Measurements from ENCODE around the gene FBXL16.
A peak's percentile ranks its signal among the peaks of the same experiment; 100 is the strongest.

Gene FBXL16

GRCh38 chr16:648781-649589 lies 56.6 kb downstream of the FBXL16 start, which contains the start of gene WDR90:
Gene WDR90 (plus strand): TSS chr16:649365. CDS start chr16:649417, 52 bp downstream.
- DNase-seq (ENCODE audit: low read depth), result peak; percentile 90
- TF ChIP-seq POLR2A (IDR thresholded peaks at IDR 0.05; ENCODE audit: extremely low read depth, insufficient read length) (peak; percentile 39), MYC (IDR thresholded peaks at IDR 0.05; ENCODE audit: low read depth, low read length) (peak; percentile 87), MAX (IDR thresholded peaks at IDR 0.05; ENCODE audit: low read depth, low read length) (peak; percentile 98), CTCF (IDR thresholded peaks at IDR 0.05; ENCODE audit: low read depth, low read length) (no peak)
- peak within 1 kb of the TSS; percentile 40 for H3K4me3 ChIP-seq (ENCODE audit: low read depth, low read length)

DNA sequence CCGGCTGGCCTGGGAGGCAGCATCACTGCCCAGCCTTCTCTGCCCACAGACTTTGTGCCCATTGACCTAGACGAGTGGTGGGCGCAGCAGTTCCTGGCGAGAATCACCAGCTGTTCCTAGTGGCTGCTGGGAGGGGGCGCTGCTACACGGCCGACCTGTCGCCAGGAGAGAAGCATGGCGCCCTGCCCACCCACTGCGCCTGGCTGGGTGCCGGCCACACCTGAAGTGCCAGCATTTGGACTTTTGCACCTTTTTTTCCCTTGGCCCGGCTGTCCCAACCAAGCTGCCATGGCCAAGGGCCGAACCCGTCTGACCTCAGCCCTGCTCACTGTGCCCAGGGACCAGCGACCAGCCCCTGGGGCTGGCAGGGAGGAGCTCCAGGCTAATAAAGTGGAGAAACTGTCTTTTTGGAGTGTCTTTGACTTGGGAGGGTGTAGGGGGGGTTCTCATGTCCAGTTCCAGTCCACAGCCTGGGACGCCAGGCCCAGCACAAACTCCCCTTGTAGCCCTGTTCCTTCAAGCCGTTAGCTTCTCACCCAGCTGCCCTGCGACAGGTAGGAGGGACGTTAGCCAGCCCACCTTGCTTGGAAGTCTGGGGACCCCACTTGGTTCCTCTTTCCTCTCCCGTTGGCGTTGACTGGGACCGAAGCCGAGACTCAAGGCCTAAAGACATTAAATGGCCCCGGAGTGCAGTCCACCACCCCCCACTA lies 57.4 kb downstream of the FBXL16 start:
- TF ChIP-seq MAX (IDR thresholded peaks at IDR 0.05; ENCODE audit: low read depth, low read length) (no peak), CTCF (IDR thresholded peaks at IDR 0.05; ENCODE audit: low read depth, low read length) (peak; percentile 18)
- H3K4me3 ChIP-seq (ENCODE audit: low read depth, low read length), result no peak overlapping the region
- DNase-seq (ENCODE audit: low read depth), result peak; percentile 34

- no peak overlapping the region for H3K4me3 ChIP-seq (ENCODE audit: low read depth, low read length)
- DNase-seq (ENCODE audit: low read depth), result no peak
- no peak for TF ChIP-seq MYC (IDR thresholded peaks at IDR 0.05; ENCODE audit: low read depth, low read length)
- no peak for TF ChIP-seq POLR2A (IDR thresholded peaks at IDR 0.05; ENCODE audit: extremely low read depth, insufficient read length)
- TF ChIP-seq CTCF (IDR thresholded peaks at IDR 0.05; ENCODE audit: low read depth, low read length), result no peak
- TF ChIP-seq MAX (IDR thresholded peaks at IDR 0.05; ENCODE audit: low read depth, low read length), result no peak
Observed at GRCh38 chr16:647173-647902, 58.3 kb downstream of the FBXL16 start.

DNA sequence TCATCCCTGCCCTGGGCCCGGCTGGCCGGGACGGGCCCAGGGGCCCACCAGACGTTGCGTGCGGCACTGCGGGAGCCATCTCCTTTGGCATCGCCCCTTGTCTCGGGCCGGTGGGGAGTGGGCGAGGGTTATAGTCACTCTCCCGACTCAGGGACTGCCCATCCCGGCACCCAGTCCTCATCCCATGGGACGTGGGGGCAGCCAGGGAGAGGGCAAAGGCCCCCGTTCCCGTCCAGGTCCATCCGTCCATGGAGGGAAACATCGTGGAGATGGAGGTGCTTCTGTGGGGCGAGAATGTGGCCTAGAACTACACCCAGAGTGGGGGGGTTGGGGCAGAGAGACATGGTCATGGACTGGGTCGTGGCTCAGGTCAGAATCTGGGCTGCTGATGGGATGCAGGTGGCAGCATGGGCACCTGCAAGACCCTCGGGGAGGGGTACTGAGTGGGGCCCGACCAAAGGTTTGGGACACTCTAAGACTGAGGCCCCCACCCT lies 58.9 kb downstream of the FBXL16 start:
- no peak overlapping the region for H3K4me3 ChIP-seq (ENCODE audit: low read depth, low read length)
- TF ChIP-seq CTCF (IDR thresholded peaks at IDR 0.05; ENCODE audit: low read depth, low read length) (no peak), POLR2A (IDR thresholded peaks at IDR 0.05; ENCODE audit: extremely low read depth, insufficient read length) (no peak), MYC (IDR thresholded peaks at IDR 0.05; ENCODE audit: low read depth, low read length) (no peak), MAX (IDR thresholded peaks at IDR 0.05; ENCODE audit: low read depth, low read length) (no peak)
- no peak for DNase-seq (ENCODE audit: low read depth)

- TF ChIP-seq POLR2A (IDR thresholded peaks at IDR 0.05; ENCODE audit: extremely low read depth, insufficient read length), result no peak
- no peak for TF ChIP-seq MYC (IDR thresholded peaks at IDR 0.05; ENCODE audit: low read depth, low read length)
- no peak for TF ChIP-seq CTCF (IDR thresholded peaks at IDR 0.05; ENCODE audit: low read depth, low read length)
- no peak for TF ChIP-seq MAX (IDR thresholded peaks at IDR 0.05; ENCODE audit: low read depth, low read length)
- no peak for DNase-seq (ENCODE audit: low read depth)
- H3K4me3 ChIP-seq (ENCODE audit: low read depth, low read length), result no peak overlapping the region
Observed at GRCh38 chr16:645852-646678, 59.5 kb downstream of the FBXL16 start.
